Right lobe of liver (tissue), 4 donors: ENCODE results near the gene VPS8.
"Not testable (repeated sequence)": the region's sequence is repeated elsewhere in the genome, so short reads cannot be mapped to it uniquely, and the experiment has no call there.

Experiments
- POLR2A ChIP-seq: fragments of 450-650 bp; IDR thresholded peaks from one replicate; pipeline ENCODE4 v1.6.1; 2017; ENCODE audit warnings: antibody characterized with exemption, mild to moderate bottlenecking
- TF ChIP-seq, protein P1 (sequence below), 4 donors: fragments of 200-600 bp in 3 of 4; fragments of 450-650 bp in 1 of 4; IDR thresholded peaks; one replicate each; pipeline versions ENCODE4 v1.5.1 to v1.8.0; 2016 to 2022; ENCODE audit warnings: antibody characterized with exemption in 4 of 4, mild to moderate bottlenecking in 2 of 4
- donor health status: DM: no; HTN: no; CAD: no.
- donor health status: DM: no; HTN: no; CAD: no.
- donor health status: DM: no; HTN: yes; CAD: no.

DNA sequence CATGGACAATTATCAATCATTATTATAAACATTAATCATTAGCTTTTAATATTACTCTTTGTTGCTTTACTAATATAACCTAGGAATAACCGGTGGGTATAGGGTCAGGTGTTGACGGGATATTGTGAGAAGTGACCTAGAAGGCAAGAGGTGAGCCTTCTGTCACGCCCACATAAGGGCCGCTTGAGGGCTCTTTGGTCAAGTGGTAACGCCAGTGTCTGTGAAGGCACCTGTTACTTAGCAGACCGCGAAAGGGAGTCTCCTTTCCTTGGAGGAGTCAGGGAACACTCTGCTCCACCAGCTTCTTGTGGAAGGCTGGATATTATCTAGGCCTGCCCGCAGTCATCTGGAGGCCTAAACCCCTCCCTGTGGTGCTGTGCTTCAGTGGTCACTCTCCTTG, 142.9 kb downstream of the VPS8 start:
- TF ChIP-seq, protein P1, sequence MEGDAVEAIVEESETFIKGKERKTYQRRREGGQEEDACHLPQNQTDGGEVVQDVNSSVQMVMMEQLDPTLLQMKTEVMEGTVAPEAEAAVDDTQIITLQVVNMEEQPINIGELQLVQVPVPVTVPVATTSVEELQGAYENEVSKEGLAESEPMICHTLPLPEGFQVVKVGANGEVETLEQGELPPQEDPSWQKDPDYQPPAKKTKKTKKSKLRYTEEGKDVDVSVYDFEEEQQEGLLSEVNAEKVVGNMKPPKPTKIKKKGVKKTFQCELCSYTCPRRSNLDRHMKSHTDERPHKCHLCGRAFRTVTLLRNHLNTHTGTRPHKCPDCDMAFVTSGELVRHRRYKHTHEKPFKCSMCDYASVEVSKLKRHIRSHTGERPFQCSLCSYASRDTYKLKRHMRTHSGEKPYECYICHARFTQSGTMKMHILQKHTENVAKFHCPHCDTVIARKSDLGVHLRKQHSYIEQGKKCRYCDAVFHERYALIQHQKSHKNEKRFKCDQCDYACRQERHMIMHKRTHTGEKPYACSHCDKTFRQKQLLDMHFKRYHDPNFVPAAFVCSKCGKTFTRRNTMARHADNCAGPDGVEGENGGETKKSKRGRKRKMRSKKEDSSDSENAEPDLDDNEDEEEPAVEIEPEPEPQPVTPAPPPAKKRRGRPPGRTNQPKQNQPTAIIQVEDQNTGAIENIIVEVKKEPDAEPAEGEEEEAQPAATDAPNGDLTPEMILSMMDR (IDR thresholded peaks at IDR 0.05), result not testable (repeated sequence)
- not testable (repeated sequence) for TF ChIP-seq POLR2A
